ENCODE measurements around the gene TEAD3. TPM values are rescaled to one million over a fixed set of nuclear protein-coding genes. Genes with fewer than 3 reads are reported as not detected.

TEAD3 gene
- not detected in 2 replicates for total RNA-seq (2013; cell fraction: nucleolus; rRNA removed)
- total RNA-seq (2014; rRNA removed): not detected in 2 replicates
- total RNA-seq (2014; rRNA removed; fragmentation: Illumina TruSeq; extraction: Trizol): not detected in 2 replicates
- total RNA-seq (2021): 0.28 TPM in 1 of 2 replicates, not detected in the other
- not detected for polyA plus RNA-seq (2011; ENCODE audit: low read depth)
- polyA plus RNA-seq (2011; rRNA removed): 0.03 TPM in 1 of 2 replicates, not detected in the other
- 0.01 TPM in 1 of 2 replicates, not detected in the other for polyA plus RNA-seq (2011; cell fraction: cytosol; rRNA removed)
- polyA plus RNA-seq (2011; cell fraction: nucleus; rRNA removed): 0.06 TPM in 1 of 2 replicates, not detected in the other
- polyA plus RNA-seq (2012): 0.06 TPM in 1 of 2 replicates, not detected in the other
- not detected in 2 replicates for polyA plus RNA-seq (2014; fragmentation: Illumina TruSeq; extraction: Trizol)
- polyA plus RNA-seq (2014; fragmentation: Nextera tagmentation; extraction: Ambion mirVana): under 1 TPM in 1 of 2 experiments, not detected in 1; 0.02 TPM
- polyA plus RNA-seq (2014; rRNA removed): 0.04 TPM in 1 of 2 replicates, not detected in the other
- under 1 TPM; 0.18 to 0.24 TPM for polyA plus RNA-seq (2016; fragmentation: Nextera tagmentation; extraction: Ambion mirVana)
- not detected in 2 replicates for polyA minus RNA-seq (2011; rRNA and poly(A)+ RNA removed)
- polyA minus RNA-seq (2011; cell fraction: cytosol; rRNA and poly(A)+ RNA removed): not detected in 2 replicates
- polyA minus RNA-seq (2011; cell fraction: nucleus; rRNA and poly(A)+ RNA removed): 0.12 TPM in 1 of 2 replicates, not detected in the other
- percentile 19 among the genes with signal in this experiment for Bru-seq, nascent RNA
- percentile 12 among the genes with signal in this experiment for BruChase-seq, experiment 1, labeled RNA remaining after a 6-hour chase
- BruChase-seq, experiment 2, labeled RNA remaining after a 2-hour chase: percentile 19 among the genes with signal in this experiment
- long read RNA-seq, experiment 1: 0 reads
- long read RNA-seq, experiment 2: 0 reads

DNA sequence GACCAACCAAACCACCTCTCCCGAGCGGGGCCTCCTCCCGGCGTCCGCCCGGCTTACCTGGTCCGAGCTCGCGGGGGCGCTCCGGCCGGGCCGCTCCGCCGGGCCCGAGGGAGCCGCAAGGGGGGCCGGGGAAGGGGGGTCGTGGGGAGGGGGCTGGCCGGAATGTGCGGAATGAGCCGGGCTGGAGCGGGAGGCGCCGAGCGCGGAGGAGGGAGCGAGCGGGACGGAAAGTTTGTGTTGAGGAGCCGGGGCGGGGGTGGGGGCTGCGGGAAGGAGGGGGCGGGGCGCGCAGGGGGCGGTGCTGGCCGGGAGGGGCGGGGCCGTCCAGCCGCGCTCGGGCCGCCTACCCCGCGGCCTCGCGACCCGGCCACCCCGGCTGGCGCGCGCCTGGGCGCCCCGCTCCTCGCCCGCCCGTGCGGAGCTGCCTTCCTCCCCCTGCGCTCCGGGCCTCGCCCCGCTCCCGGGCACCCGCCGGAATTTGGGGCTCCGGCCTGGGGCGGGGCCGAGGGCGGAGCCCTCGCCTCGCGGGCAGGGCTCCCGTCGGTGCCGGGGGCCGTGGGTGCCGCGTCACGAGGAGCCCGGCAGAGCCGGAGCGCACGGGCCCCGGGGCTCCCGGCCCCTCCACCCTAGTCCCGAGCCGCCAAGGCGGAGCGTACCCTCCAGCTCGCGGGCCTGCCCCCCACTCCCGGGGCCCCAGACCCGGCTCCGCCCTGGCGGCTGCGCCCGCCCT is at the start of gene TEAD3:
Gene TEAD3 (minus strand): TSS at position 239 of the 730 bp plus-strand sequence.
- intact Hi-C loops (cut with micrococcal nuclease; ENCODE audit: unreplicated experiment) (no loop called here), in situ Hi-C loops (cut with MboI) (no loop called here)
- ChIA-PET SMC1A (ENCODE audit: uncharacterized antibody, unreplicated experiment) (no interaction called here), CTCF (interaction anchor here (0.9 kb wide), 1 partner anchor 25 kb away, joined by 4 read pairs; no protein-coding TSS in a partner anchor), RAD21 (ENCODE audit: unreplicated experiment) (interaction anchor here (0.6 kb wide), 1 partner anchor 171 kb away, joined by 3 read pairs; no protein-coding TSS in a partner anchor), POLR2A (no interaction called here)
- peak; percentile 74 for ATAC-seq
- peak within 1 kb of the TSS; percentile 90 for H3K4me2 ChIP-seq (ENCODE audit: control insufficient read depth, insufficient read depth)
- DNase-seq (ENCODE audit: low read depth, low spot score): no peak
- H3K9ac ChIP-seq (ENCODE audit: control insufficient read depth, insufficient read depth, low read length): peak within 1 kb of the TSS; percentile 48; the same call in 1 of the 2 replicates
- no peaks in the 10 kb centered on the region for H3K79me2 ChIP-seq (ENCODE audit: control insufficient read depth, insufficient read depth, low read length)
- peaks cover 0 to 16% of the 10 kb centered on the region in 2 experiments for H3K27me3 ChIP-seq (replicated peaks in 1 of 2; ENCODE audit: control insufficient read depth in 2 of 2, insufficient read depth in 2 of 2, low read length in 1 of 2)
- H3K9me3 ChIP-seq (replicated peaks; ENCODE audit: control insufficient read depth, insufficient read depth, low read length): no peaks in the 10 kb centered on the region
- WGBS (ENCODE audit: insufficient coverage, insufficient replicate concordance, low lambda C conversion rate, missing lambda C conversion rate): 0% methylated on average over 8 of the region's 98 CpGs
- no peaks in the 10 kb centered on the region for H3K36me3 ChIP-seq (ENCODE audit: control insufficient read depth in 2 of 2, insufficient read depth in 2 of 2, low read length in 1 of 2)
- no peak for FAIRE-seq
- no peak within 1 kb of the TSS for H3K27ac ChIP-seq (ENCODE audit: control insufficient read depth, insufficient read depth)
- H4K20me1 ChIP-seq (ENCODE audit: control insufficient read depth, insufficient read depth): no peaks in the 10 kb centered on the region
- peaks cover 8% of the 10 kb centered on the region for H3K4me1 ChIP-seq (ENCODE audit: control insufficient read depth, insufficient read depth, low read length)
- H3K4me3 ChIP-seq: peak within 1 kb of the TSS; percentile 57; the same call in 1 of the 2 replicates
- no TSS peak for BruUV-seq (replicated peaks)
- H2AFZ ChIP-seq (ENCODE audit: control insufficient read depth, low read depth, low read length): peak within 1 kb of the TSS; percentile 65
- TF ChIP-seq DPF2 (IDR thresholded peaks at IDR 0.05) (peak; percentile 41; the same call in 1 of the 2 replicates), PML (IDR thresholded peaks at IDR 0.05; ENCODE audit: low read length) (no peak), MEF2A (IDR thresholded peaks at IDR 0.05; ENCODE audit: insufficient read depth, low read depth, low read length) (no peak), FOXM1 (IDR thresholded peaks at IDR 0.05; ENCODE audit: low read depth, low read length) (no peak), JUND (IDR thresholded peaks at IDR 0.05; ENCODE audit: low read depth, low read length) (no peak), CHD2 (IDR thresholded peaks at IDR 0.05; ENCODE audit: borderline replicate concordance, low read depth, low read length) (no peak), GATAD2B (conservative IDR thresholded peaks at IDR 0.05; ENCODE audit: low read depth) (0 out of 2 replicates have a peak, but pooled peaks have one; percentile 30), SMAD1 (IDR thresholded peaks at IDR 0.05; ENCODE audit: low read depth, partially characterized antibody) (no peak), NR2F1 (conservative IDR thresholded peaks at IDR 0.05) (peak; percentile 37; the same call in 1 of the 2 replicates), CHD4 (IDR thresholded peaks at IDR 0.05) (no peak), IKZF1 (conservative IDR thresholded peaks at IDR 0.05) (peak; percentile 58; the same call in 1 of the 2 replicates), CREM (IDR thresholded peaks at IDR 0.05; ENCODE audit: low read depth) (no peak), BHLHE40 (IDR thresholded peaks at IDR 0.05; ENCODE audit: borderline replicate concordance in 1 of 2, low read depth in 2 of 2, low read length in 1 of 2) (peak in 1 of 2 experiments; percentile 51; a peak in 2 of 4 replicates), LARP7 (IDR thresholded peaks at IDR 0.05) (peak; percentile 66), CBX3 (IDR thresholded peaks at IDR 0.05; ENCODE audit: borderline replicate concordance, low read depth) (no peak)
- TF ChIP-seq, protein P1, sequence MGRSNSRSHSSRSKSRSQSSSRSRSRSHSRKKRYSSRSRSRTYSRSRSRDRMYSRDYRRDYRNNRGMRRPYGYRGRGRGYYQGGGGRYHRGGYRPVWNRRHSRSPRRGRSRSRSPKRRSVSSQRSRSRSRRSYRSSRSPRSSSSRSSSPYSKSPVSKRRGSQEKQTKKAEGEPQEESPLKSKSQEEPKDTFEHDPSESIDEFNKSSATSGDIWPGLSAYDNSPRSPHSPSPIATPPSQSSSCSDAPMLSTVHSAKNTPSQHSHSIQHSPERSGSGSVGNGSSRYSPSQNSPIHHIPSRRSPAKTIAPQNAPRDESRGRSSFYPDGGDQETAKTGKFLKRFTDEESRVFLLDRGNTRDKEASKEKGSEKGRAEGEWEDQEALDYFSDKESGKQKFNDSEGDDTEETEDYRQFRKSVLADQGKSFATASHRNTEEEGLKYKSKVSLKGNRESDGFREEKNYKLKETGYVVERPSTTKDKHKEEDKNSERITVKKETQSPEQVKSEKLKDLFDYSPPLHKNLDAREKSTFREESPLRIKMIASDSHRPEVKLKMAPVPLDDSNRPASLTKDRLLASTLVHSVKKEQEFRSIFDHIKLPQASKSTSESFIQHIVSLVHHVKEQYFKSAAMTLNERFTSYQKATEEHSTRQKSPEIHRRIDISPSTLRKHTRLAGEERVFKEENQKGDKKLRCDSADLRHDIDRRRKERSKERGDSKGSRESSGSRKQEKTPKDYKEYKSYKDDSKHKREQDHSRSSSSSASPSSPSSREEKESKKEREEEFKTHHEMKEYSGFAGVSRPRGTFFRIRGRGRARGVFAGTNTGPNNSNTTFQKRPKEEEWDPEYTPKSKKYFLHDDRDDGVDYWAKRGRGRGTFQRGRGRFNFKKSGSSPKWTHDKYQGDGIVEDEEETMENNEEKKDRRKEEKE (IDR thresholded peaks at IDR 0.05): no peak
- TF ChIP-seq, protein P2, sequence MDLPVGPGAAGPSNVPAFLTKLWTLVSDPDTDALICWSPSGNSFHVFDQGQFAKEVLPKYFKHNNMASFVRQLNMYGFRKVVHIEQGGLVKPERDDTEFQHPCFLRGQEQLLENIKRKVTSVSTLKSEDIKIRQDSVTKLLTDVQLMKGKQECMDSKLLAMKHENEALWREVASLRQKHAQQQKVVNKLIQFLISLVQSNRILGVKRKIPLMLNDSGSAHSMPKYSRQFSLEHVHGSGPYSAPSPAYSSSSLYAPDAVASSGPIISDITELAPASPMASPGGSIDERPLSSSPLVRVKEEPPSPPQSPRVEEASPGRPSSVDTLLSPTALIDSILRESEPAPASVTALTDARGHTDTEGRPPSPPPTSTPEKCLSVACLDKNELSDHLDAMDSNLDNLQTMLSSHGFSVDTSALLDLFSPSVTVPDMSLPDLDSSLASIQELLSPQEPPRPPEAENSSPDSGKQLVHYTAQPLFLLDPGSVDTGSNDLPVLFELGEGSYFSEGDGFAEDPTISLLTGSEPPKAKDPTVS (IDR thresholded peaks at IDR 0.05; ENCODE audit: low read depth, low read length): no peak

Measured in GM12878 (cell line).